Measurements from ENCODE around the gene PAQR9.

Gene PAQR9

DNA sequence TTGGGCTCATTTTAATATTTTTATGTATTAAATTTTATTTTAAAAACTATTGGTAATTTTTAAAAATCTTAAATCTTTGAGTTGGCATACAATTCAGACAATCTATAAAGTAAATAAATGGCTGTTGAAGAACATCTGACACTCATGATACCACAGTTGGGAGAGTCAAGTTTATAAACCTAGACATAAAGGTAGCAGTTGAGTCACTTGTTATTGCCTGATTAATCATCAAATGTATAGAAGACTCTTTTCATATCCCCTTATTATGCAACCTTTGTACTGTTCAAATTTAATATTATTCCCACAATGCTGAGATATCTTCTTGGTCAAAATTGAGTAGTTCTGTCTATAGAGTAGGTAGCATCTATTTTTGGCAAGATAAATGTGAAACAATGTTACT lies 19.6 kb downstream of the PAQR9 start:
- Histone ChIP-seq H3K4me1 (no peaks in the 10 kb centered on the region), H3K4me3 (ENCODE audit: low read depth, low read length) (no peak overlapping the region), H3K9me3 (no peaks in the 10 kb centered on the region), H3K27me3 (no peaks in the 10 kb centered on the region), H3K36me3 (no peaks in the 10 kb centered on the region)
- TF ChIP-seq, protein P1, sequence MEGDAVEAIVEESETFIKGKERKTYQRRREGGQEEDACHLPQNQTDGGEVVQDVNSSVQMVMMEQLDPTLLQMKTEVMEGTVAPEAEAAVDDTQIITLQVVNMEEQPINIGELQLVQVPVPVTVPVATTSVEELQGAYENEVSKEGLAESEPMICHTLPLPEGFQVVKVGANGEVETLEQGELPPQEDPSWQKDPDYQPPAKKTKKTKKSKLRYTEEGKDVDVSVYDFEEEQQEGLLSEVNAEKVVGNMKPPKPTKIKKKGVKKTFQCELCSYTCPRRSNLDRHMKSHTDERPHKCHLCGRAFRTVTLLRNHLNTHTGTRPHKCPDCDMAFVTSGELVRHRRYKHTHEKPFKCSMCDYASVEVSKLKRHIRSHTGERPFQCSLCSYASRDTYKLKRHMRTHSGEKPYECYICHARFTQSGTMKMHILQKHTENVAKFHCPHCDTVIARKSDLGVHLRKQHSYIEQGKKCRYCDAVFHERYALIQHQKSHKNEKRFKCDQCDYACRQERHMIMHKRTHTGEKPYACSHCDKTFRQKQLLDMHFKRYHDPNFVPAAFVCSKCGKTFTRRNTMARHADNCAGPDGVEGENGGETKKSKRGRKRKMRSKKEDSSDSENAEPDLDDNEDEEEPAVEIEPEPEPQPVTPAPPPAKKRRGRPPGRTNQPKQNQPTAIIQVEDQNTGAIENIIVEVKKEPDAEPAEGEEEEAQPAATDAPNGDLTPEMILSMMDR (IDR thresholded peaks at IDR 0.05; ENCODE audit: low read depth, low read length): no peak
- no peak for DNase-seq

DNA sequence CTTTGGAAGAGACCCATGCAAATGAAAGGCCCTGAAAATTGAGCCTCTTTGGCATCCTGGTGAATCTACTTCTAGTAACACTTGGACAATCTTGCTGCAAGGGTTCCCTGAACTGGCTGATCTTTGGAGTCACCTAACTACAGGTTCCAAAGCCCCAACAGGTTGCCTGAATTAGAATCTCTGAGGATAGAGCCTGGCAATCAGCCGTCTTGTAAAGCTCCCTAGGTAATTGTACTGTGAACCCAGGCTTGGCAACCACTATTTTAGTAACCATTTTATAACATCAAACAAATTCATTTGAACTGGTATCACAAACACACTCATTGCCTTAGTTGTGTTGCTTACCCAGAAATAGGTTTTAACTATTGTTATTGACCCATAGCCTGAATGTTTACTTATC lies 20.1 kb downstream of the PAQR9 start:
- H3K36me3 ChIP-seq: no peaks in the 10 kb centered on the region
- no peak for DNase-seq
- H3K4me1 ChIP-seq: no peaks in the 10 kb centered on the region
- no peaks in the 10 kb centered on the region for H3K27me3 ChIP-seq
- no peak overlapping the region for H3K4me3 ChIP-seq (ENCODE audit: low read depth, low read length)
- TF ChIP-seq, protein P1 (IDR thresholded peaks at IDR 0.05; ENCODE audit: low read depth, low read length): no peak
- no peaks in the 10 kb centered on the region for H3K9me3 ChIP-seq

DNA sequence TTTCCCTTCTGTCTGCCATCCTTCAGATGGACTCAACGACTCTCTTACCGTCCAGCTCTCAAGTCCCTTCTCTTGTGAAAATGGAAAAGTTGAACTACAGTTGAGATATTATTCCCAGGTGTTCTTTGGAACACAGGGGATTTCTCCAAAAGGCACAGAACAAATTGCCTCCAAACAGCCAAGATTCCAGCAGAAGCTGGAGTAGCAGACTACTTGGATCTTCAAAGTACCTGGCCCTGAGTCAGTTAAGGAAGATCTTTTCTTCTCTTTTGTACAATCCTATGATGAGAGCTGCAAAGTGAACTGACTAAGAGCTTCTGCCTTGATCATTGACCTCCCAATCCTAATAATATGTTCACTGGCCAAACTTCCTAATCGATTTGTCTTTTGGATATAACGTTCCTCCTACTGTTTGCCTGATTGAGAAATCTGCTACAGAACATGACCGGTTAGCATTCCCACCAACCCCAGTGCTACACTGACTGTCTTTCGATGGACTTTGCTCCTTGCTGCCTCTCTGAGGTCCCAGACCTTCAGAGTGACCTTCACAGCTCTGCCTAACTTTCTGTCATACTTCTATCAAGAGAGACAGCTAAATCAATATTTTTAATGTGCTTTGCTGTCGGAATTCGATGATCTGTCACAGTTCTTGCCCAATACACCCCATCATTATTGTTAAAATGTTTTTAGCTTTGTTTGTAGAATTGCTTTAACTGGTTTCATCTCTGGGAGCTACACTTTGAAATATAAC lies 21.9 kb downstream of the PAQR9 start:
- no peaks in the 10 kb centered on the region for H3K27me3 ChIP-seq

DNA sequence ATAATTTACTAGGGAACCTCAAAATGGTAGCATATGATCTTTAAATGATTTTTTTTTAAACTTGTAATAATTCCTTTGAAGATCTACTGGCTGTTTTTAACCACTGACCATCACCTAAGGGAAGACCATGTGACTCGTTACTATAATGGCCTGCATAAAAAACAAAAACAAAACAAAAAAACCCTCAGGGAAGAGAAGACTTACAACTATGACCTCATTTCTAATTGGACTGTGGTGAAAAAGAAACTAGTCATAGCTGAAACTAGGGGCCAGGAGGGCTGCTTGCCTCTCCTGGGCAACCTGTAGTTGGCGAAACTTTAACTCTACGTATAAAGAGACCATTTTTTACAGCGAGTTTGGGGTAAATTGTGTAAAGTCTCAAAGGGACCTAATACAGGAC lies 23.0 kb downstream of the PAQR9 start:
- Histone ChIP-seq H3K27me3 (no peaks in the 10 kb centered on the region), H3K36me3 (no peaks in the 10 kb centered on the region), H3K4me1 (no peaks in the 10 kb centered on the region), H3K4me3 (ENCODE audit: low read depth, low read length) (no peak overlapping the region), H3K9me3 (no peaks in the 10 kb centered on the region)
- DNase-seq: no peak
- TF ChIP-seq, protein P1 (IDR thresholded peaks at IDR 0.05; ENCODE audit: low read depth, low read length): no peak

More for the DNA sequence above, 21.9 kb downstream of the PAQR9 start:
- TF ChIP-seq, protein P1 (IDR thresholded peaks at IDR 0.05; ENCODE audit: low read depth, low read length): no peak
- H3K4me3 ChIP-seq (ENCODE audit: low read depth, low read length): no peak overlapping the region
- DNase-seq: no peak
- H3K4me1 ChIP-seq: no peaks in the 10 kb centered on the region
- H3K36me3 ChIP-seq: no peaks in the 10 kb centered on the region
- H3K9me3 ChIP-seq: no peaks in the 10 kb centered on the region

DNA sequence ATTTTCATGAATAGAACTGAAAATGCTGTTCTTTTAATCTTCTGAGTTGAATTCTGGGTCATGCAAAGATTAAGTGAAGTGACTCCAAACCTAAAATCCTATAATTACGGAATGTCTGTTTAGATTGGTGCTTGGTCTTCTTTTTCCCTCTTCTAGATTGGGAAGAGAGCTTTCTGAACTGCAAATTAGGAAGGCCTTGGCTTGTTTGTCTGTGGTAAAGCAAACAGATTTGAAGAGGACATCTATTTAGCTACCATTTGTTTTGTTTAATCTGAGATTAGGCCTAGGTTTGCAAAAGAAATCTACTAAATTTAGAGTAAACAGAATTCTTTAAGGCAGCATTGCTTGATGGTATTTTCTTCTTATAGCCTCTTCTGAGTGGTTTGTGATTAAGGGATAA lies 23.5 kb downstream of the PAQR9 start:
- Histone ChIP-seq H3K9me3 (no peaks in the 10 kb centered on the region), H3K36me3 (no peaks in the 10 kb centered on the region), H3K27me3 (no peaks in the 10 kb centered on the region), H3K4me3 (ENCODE audit: low read depth, low read length) (no peak overlapping the region), H3K4me1 (no peaks in the 10 kb centered on the region)
- TF ChIP-seq, protein P1 (IDR thresholded peaks at IDR 0.05; ENCODE audit: low read depth, low read length): no peak
- no peak for DNase-seq

DNA sequence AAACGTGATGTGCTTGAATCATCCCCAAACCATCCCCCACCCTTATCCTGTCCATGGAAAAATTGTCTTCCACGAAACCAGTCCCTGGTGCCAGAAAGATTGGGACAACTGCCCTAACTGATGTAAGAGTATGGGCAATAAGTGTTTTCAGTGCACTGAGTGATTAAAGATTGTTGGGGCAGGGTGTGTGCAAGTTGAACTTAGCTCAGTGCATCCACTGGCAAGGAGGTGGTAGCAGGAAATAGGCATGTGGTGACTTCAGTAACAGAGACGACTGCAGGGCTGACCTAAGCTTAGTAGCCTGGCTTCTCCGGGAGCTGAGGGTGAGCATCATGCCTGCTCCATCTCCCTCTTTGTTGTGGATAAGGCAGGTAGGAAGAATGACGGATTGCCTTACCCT lies 27.5 kb downstream of the PAQR9 start:
- Histone ChIP-seq H3K36me3 (no peaks in the 10 kb centered on the region), H3K4me3 (ENCODE audit: low read depth, low read length) (no peak overlapping the region), H3K4me1 (no peaks in the 10 kb centered on the region), H3K27me3 (no peaks in the 10 kb centered on the region), H3K9me3 (no peaks in the 10 kb centered on the region)
- DNase-seq: no peak
- TF ChIP-seq, protein P1 (IDR thresholded peaks at IDR 0.05; ENCODE audit: low read depth, low read length): no peak
